Mesendoderm (in vitro differentiated cells): ENCODE results near the gene DDIT4.
A peak's percentile ranks its signal among the peaks of the same experiment; 100 is the strongest.

Source experiments
- DNase-seq: peaks from one replicate; pipeline ENCODE4 v3.0.0; 2013
- H2AK5ac ChIP-seq: 2 replicates; pipeline ENCODE4 v1.6.1; 2013; ENCODE audit warnings: low read length, inconsistent platforms
- H2BK120ac ChIP-seq: 2 replicates; pipeline ENCODE4 v1.6.1; 2013; ENCODE audit warnings: low read depth, mild to moderate bottlenecking, low read length, moderate library complexity, mixed read lengths
- H2BK15ac ChIP-seq: replicated peaks from 2 replicates; pipeline ENCODE4 v1.6.1; 2013; ENCODE audit warnings: low read depth, mild to moderate bottlenecking, moderate library complexity
- H2BK5ac ChIP-seq: 2 replicates; pipeline ENCODE4 v1.6.1; 2013; ENCODE audit warnings: low read length, inconsistent platforms
- H3K18ac ChIP-seq: 2 replicates; pipeline ENCODE4 v1.6.1; 2013; ENCODE audit warnings: mild to moderate bottlenecking, low read length, mixed read lengths
- H3K23ac ChIP-seq: one replicate; pipeline ENCODE4 v1.6.1; 2013; ENCODE audit warnings: low read length
- H3K27ac ChIP-seq: 2 replicates; pipeline ENCODE4 v1.5.1; 2013; ENCODE audit warnings: low read depth, mild to moderate bottlenecking, inconsistent platforms, low read length, moderate library complexity
- H3K27me3 ChIP-seq: 2 replicates; pipeline ENCODE4 v1.6.1; 2013; ENCODE audit warnings: low read length, control low read depth, mild to moderate bottlenecking, inconsistent platforms; ENCODE audit not compliant: insufficient read depth, poor library complexity
- H3K36me3 ChIP-seq: 2 replicates; pipeline ENCODE4 v1.6.1; 2013; ENCODE audit warnings: low read length, inconsistent platforms; ENCODE audit not compliant: control insufficient read depth, insufficient read depth
- H3K4ac ChIP-seq: one replicate; pipeline ENCODE4 v1.6.1; 2013; ENCODE audit warnings: low read depth, mild to moderate bottlenecking, low read length, moderate library complexity
- H3K4me1 ChIP-seq: 2 replicates; pipeline ENCODE4 v1.6.1; 2013; ENCODE audit warnings: low read depth, low read length, inconsistent platforms; ENCODE audit not compliant: control insufficient read depth
- H3K4me2 ChIP-seq: 2 replicates; pipeline ENCODE4 v1.6.1; 2013; ENCODE audit warnings: low read length
- H3K4me3 ChIP-seq: 2 replicates; pipeline ENCODE4 v1.5.1; 2013; ENCODE audit warnings: mild to moderate bottlenecking, low read length
- H3K56ac ChIP-seq: one replicate; pipeline ENCODE4 v1.6.1; 2013; ENCODE audit warnings: low read length
- H3K79me1 ChIP-seq: 2 replicates; pipeline ENCODE4 v1.6.1; 2013; ENCODE audit warnings: low read length, inconsistent platforms
- H3K79me2 ChIP-seq: 2 replicates; pipeline ENCODE4 v1.6.1; 2013; ENCODE audit warnings: mild to moderate bottlenecking, low read length; ENCODE audit not compliant: control insufficient read depth, insufficient read depth
- H3K9ac ChIP-seq: 2 replicates; pipeline ENCODE4 v1.6.1; 2013; ENCODE audit warnings: low read length, inconsistent platforms
- H4K5ac ChIP-seq: one replicate; pipeline ENCODE4 v1.6.1; 2013; ENCODE audit warnings: low read length
- H4K8ac ChIP-seq: one replicate; pipeline ENCODE4 v1.6.1; 2013; ENCODE audit warnings: low read depth, mild to moderate bottlenecking, control low read depth, low read length, moderate library complexity
- WGBS: extraction: QIAGEN DNeasy Blood & Tissue Kit; methylation state at CpG from one replicate; pipeline ENCODE4 v1.1.7; 2013; ENCODE audit warnings: low lambda C conversion rate, missing lambda C conversion rate; ENCODE audit not compliant: insufficient coverage; ENCODE audit errors: extremely low coverage; 5-methylcytosine and 5-hydroxymethylcytosine counted together

DDIT4 gene

GRCh38 chr10:72252972-72253371 lies 20.8 kb upstream of the DDIT4 start:
- no peak overlapping the region for H3K4me2 ChIP-seq
- no peak overlapping the region for H3K4me3 ChIP-seq
- H3K18ac ChIP-seq = no peak overlapping the region
- H3K9ac ChIP-seq = no peak overlapping the region
- no peak overlapping the region for H4K8ac ChIP-seq
- no peaks in the 10 kb centered on the region for H3K79me2 ChIP-seq
- H3K79me1 ChIP-seq = no peaks in the 10 kb centered on the region
- no peak overlapping the region for H3K23ac ChIP-seq
- no peak overlapping the region for H2BK15ac ChIP-seq
- H3K27ac ChIP-seq = no peak overlapping the region
- no peak overlapping the region for H2BK5ac ChIP-seq
- H4K5ac ChIP-seq = no peak overlapping the region
- H3K36me3 ChIP-seq = no peaks in the 10 kb centered on the region
- H3K56ac ChIP-seq = no peak overlapping the region
- DNase-seq = no peak
- H2AK5ac ChIP-seq = no peak overlapping the region
- no CpG with 5 or more reads among the region's 3 CpGs for WGBS
- H3K4me1 ChIP-seq = peaks cover 6% of the 10 kb centered on the region
- no peak overlapping the region for H2BK120ac ChIP-seq
- no peaks in the 10 kb centered on the region for H3K27me3 ChIP-seq
- H3K4ac ChIP-seq = no peak overlapping the region

GRCh38 chr10:72253578-72253977 lies 20.1 kb upstream of the DDIT4 start:
- H3K23ac ChIP-seq = no peak overlapping the region
- no peaks in the 10 kb centered on the region for H3K36me3 ChIP-seq
- H3K4me3 ChIP-seq = no peak overlapping the region
- H3K56ac ChIP-seq = peak overlapping the region; percentile 38
- no peak overlapping the region for H3K27ac ChIP-seq
- DNase-seq = no peak
- H4K8ac ChIP-seq = no peak overlapping the region
- no peak overlapping the region for H3K18ac ChIP-seq
- H3K9ac ChIP-seq = no peak overlapping the region
- peak overlapping the region; percentile 55 for H2AK5ac ChIP-seq
- WGBS = no CpG with 5 or more reads among the region's 7 CpGs
- H2BK5ac ChIP-seq = no peak overlapping the region
- no peaks in the 10 kb centered on the region for H3K79me1 ChIP-seq
- H2BK120ac ChIP-seq = no peak overlapping the region
- H3K4ac ChIP-seq = no peak overlapping the region
- H3K79me2 ChIP-seq = no peaks in the 10 kb centered on the region
- H4K5ac ChIP-seq = no peak overlapping the region
- peaks cover 3% of the 10 kb centered on the region for H3K4me1 ChIP-seq
- H3K27me3 ChIP-seq = no peaks in the 10 kb centered on the region
- peak overlapping the region; percentile 21 for H2BK15ac ChIP-seq
- no peak overlapping the region for H3K4me2 ChIP-seq

- no peaks in the 10 kb centered on the region for H3K36me3 ChIP-seq
These were observed 18.7 kb upstream of the DDIT4 start for GRCh38 chr10:72254813-72255568.

GRCh38 chr10:72255977-72256729 lies 17.6 kb upstream of the DDIT4 start:
- no peaks in the 10 kb centered on the region for H3K79me1 ChIP-seq
- no peak overlapping the region for H2BK15ac ChIP-seq
- H2BK120ac ChIP-seq = no peak overlapping the region
- no peak overlapping the region for H3K27ac ChIP-seq
- H3K18ac ChIP-seq = no peak overlapping the region
- H4K5ac ChIP-seq = no peak overlapping the region
- no peaks in the 10 kb centered on the region for H3K79me2 ChIP-seq
- H3K4me3 ChIP-seq = no peak overlapping the region
- no peak overlapping the region for H2AK5ac ChIP-seq
- H3K4me1 ChIP-seq = peaks cover 11% of the 10 kb centered on the region
- H2BK5ac ChIP-seq = no peak overlapping the region
- no peaks in the 10 kb centered on the region for H3K27me3 ChIP-seq
- no peak overlapping the region for H4K8ac ChIP-seq
- peak overlapping the region; percentile 49 for H3K56ac ChIP-seq
- WGBS = no CpG with 5 or more reads among the region's 6 CpGs
- H3K9ac ChIP-seq = no peak overlapping the region
- no peak overlapping the region for H3K23ac ChIP-seq
- H3K36me3 ChIP-seq = no peaks in the 10 kb centered on the region
- no peak overlapping the region for H3K4ac ChIP-seq
- no peak overlapping the region for H3K4me2 ChIP-seq
- no peak for DNase-seq

More at GRCh38 chr10:72254813-72255568, 18.7 kb upstream of the DDIT4 start:
- Histone ChIP-seq H2BK5ac (peak overlapping the region; percentile 93), H3K9ac (peak overlapping the region; percentile 74), H2BK120ac (peak overlapping the region; percentile 33), H4K5ac (no peak overlapping the region), H3K79me2 (no peaks in the 10 kb centered on the region), H2AK5ac (no peak overlapping the region), H3K56ac (peak overlapping the region; percentile 94), H3K23ac (no peak overlapping the region), H3K4me2 (peak overlapping the region; percentile 39), H2BK15ac (no peak overlapping the region), H3K27ac (peak overlapping the region; percentile 76), H3K27me3 (no peaks in the 10 kb centered on the region), H3K4me1 (peaks cover 6% of the 10 kb centered on the region), H3K4ac (peak overlapping the region; percentile 26), H3K79me1 (no peaks in the 10 kb centered on the region), H4K8ac (peak overlapping the region; percentile 90), H3K18ac (peak overlapping the region; percentile 55), H3K4me3 (no peak overlapping the region)
- DNase-seq = peak; percentile 90
- WGBS = no CpG with 5 or more reads among the region's 15 CpGs

- no peaks in the 10 kb centered on the region for H3K27me3 ChIP-seq
- no peak overlapping the region for H4K5ac ChIP-seq
- H3K9ac ChIP-seq = no peak overlapping the region
- H3K23ac ChIP-seq = no peak overlapping the region
- H3K4me3 ChIP-seq = no peak overlapping the region
- no peak for DNase-seq
- H2AK5ac ChIP-seq = no peak overlapping the region
- no CpG with 5 or more reads among the region's 8 CpGs for WGBS
- no peak overlapping the region for H3K4ac ChIP-seq
- no peaks in the 10 kb centered on the region for H3K79me2 ChIP-seq
- H3K56ac ChIP-seq = peak overlapping the region; percentile 7
- H2BK15ac ChIP-seq = no peak overlapping the region
- H3K4me2 ChIP-seq = no peak overlapping the region
- H2BK120ac ChIP-seq = no peak overlapping the region
- H3K36me3 ChIP-seq = no peaks in the 10 kb centered on the region
- peaks cover 13% of the 10 kb centered on the region for H3K4me1 ChIP-seq
- H4K8ac ChIP-seq = no peak overlapping the region
- no peak overlapping the region for H3K27ac ChIP-seq
- no peak overlapping the region for H3K18ac ChIP-seq
- no peaks in the 10 kb centered on the region for H3K79me1 ChIP-seq
- no peak overlapping the region for H2BK5ac ChIP-seq
These were observed 16.5 kb upstream of the DDIT4 start for GRCh38 chr10:72257051-72257892.
